OCI-LY3 (cell line): Measurements from ENCODE around the gene NBL1.

Source experiments
- EZH2phosphoT487 ChIP-seq: fragments of 200-600 bp; shearing (Covaris generic); IDR thresholded peaks from 2 replicates; pipeline ENCODE4 v1.6.1; 2018; ENCODE audit warnings: antibody characterized with exemption, mixed run types, low read depth
- TF ChIP-seq, protein P1 (sequence below): fragments of 200-600, 300-600 bp; sonication (generic); IDR thresholded peaks from 2 replicates; pipeline ENCODE4 v1.5.1; 2014; ENCODE audit warnings: antibody characterized with exemption, low read length, low read depth

DNA sequence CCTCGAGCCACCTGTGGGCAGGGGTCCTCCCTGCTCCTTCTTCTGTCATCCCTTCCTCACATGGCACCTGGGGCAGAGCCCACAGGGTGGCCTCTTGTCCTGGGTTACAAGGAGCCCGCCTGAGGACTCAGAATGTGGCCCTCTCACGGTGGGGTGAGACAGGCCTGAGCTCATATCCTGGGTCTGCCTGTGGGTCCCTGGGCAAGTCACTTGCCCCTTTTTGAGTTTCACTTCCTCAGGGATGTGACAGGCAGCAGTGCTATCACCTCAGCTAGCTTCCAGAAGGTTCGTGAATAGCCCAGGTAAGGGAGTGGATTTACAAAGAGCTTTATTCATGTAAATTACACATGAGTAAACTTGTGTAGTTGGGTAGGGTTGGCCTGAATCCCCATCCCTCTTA, 54.1 kb downstream of the NBL1 start:
- TF ChIP-seq, protein P1, sequence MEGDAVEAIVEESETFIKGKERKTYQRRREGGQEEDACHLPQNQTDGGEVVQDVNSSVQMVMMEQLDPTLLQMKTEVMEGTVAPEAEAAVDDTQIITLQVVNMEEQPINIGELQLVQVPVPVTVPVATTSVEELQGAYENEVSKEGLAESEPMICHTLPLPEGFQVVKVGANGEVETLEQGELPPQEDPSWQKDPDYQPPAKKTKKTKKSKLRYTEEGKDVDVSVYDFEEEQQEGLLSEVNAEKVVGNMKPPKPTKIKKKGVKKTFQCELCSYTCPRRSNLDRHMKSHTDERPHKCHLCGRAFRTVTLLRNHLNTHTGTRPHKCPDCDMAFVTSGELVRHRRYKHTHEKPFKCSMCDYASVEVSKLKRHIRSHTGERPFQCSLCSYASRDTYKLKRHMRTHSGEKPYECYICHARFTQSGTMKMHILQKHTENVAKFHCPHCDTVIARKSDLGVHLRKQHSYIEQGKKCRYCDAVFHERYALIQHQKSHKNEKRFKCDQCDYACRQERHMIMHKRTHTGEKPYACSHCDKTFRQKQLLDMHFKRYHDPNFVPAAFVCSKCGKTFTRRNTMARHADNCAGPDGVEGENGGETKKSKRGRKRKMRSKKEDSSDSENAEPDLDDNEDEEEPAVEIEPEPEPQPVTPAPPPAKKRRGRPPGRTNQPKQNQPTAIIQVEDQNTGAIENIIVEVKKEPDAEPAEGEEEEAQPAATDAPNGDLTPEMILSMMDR, result no peak
- TF ChIP-seq EZH2phosphoT487, result no peak
